GM19240 (cell line): ENCODE data around the gene C2orf68.
"Not testable (repeated sequence)": the region's sequence is repeated elsewhere in the genome, so short reads cannot be mapped to it uniquely, and the experiment has no call there.

Source experiments
- DNase-seq: peaks from one replicate; pipeline ENCODE4 v3.0.0; 2011; ENCODE audit warnings: low spot score; ENCODE audit not compliant: insufficient read length

Gene C2orf68

DNA sequence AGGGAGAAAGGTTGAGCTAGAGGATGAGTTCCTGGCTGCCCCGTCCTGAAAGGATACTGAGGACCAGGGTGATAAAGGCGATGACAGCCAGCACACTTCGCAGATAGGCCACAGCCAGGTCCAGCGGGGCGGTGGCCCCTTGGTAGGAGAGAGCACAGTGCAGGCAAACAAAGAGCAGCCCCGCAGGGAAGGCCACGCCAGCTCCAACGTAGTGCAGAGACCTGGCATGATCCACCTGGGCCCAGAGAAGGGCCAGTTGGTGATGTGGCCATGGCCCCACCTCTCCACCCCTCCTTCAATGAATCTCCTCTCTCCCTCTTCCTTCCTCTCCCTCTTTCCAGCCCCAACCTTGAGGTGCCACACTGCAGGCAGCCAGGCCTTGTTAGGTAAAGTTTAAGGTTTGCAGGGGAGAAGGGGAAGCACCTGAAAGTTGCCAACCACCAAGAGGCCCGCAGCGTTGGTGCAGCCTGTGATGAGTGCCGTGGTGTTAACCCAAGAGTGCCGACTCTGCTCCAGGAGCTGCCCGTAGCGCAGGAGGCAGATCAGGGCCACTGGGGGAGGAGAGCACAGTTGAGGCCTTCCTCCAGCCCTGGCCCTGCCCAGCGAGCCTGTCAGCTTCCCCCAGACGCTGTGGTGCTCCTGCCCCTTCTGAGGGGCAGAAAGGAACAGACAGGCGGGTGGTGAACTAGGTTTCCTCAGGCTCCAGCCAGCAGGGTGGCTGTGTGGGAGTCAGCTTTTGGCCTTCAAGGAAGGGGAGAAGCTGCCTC, 12.2 kb downstream of the C2orf68 start:
- DNase-seq, result no peak

DNA sequence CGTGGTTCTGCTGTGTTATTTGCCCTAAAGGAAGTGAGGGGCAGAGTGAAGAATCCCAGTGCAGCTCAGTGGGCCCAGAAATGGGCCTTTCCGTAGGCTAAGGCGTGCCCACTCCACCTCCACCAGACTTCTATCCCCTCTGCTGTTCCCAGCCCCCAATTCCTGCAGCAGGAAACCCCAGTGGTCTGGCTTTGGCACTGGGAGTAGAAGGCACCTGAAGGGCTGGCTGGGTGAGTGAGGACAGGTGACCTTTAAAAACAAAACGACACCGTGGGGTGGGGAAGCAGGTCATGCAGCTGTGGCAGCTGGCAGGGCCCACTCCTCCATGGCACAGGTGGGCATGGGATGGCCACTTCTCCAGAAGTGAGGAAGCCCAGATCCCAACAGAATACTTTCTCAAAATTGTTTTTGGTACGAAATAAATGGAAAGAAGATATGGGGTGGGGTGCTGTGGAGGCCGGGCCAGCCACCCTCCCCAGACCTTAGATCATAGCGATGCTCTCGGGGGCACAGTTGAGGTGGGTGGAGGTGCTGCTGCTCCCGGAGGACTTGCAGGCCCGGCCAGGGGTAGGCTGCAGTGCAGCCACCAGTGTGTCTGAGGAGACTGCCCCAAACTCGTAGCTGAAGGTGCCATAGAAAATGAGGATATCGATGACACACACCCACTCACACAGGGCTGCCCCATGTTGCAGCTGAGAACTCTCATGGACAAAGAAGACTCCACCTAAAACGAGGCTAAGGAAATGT, 13.1 kb downstream of the C2orf68 start:
- DNase-seq, result no peak

DNA sequence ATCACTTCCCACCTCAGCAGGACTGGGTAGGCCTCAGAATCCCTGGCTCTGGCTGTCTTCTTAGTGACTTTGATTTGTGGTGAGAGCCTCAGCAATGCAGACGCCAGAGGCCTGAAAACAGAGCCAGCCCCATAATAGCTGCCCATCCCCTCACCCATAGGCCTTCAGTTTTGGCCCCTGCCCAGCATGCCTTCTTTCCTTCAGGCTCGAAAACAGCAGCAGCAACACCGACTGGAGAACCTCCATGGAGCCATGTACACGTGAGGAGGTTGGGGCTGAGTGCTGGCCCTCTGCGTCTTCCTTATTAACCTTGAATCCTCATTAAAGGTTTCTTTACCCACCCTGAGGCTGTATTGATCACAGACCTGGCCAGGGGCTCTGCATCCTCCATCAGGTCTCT, 14.6 kb downstream of the C2orf68 start:
- DNase-seq, result no peak

DNA sequence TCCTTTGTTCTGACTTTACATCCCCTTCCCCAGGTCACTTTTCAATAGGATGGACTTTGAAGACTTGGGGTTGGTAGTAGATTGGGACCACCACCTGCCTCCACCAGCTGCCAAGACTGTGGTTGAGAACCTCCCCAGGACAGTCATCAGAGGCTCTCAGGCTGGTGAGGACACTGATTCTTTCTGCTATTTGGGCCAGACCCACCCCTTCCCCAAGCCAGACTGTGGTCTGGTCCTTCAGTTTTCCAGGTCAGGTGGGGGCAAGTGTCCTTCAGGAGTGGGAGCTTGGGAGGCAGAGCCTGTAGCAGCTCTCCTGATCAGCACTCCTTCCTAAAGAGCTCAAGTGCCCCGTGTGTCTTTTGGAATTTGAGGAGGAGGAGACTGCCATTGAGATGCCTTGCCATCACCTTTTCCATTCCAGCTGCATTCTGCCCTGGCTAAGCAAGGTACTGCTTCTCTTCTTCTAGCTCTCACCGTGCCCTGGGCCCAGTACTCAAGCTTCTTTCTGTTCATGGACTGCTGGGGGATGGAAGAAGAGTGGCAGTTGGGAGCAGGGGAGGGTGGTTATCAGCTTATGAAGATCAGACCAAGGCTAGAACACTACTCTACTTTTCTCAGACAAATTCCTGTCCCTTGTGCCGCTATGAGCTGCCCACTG, 15.3 kb downstream of the C2orf68 start:
- no peak for DNase-seq

DNA sequence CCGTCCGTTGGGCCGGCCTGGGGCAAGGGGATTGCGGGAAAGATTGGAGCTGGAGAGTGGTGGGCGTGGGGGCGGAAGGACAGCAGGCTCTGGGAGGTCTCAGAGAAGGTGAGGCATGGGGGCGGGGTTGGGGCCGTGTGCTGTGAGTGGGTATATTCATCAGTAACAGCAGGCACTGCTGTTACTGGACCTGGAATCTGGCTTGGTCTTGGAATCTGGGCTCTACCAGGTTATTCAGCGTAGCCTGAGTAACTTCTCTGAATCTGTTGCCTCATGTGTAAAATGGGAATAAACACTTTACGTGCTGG, 15.9 kb downstream of the C2orf68 start:
- DNase-seq, result no peak

DNA sequence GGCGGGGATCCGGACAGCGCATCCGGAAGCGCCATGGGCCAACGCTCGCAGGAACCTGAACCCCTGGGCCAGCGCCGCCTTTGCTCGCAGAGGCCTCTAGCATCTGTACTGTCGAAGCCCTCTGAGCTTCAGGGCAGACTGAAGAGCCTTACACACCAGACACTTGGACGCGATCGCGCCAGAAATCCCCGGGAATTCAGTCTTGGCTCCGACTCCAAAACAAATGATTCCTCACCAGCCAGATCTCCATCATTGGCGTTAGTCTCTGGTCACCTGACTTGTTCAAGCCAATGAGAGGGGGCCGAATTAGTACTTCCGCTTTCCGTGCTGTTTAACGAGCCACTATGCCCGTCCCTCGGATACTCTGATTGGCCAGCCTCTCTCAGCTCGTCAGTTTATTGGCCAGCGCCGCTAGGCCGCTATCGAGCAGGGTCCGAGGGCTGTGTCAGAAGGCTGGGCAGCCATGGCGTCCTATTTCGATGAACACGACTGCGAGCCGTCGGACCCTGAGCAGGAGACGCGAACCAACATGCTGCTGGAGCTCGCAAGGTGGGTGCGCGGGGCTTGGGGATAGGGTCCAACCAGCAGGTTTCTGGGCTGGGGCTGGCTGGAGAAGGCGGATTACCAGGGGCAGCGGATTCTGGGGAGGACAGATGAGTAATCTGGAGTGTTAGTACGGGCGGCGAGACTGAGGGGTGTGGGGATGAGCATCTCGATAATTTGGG, 16.4 kb downstream of the C2orf68 start, which contains the start of gene RNF181:
Gene RNF181, plus strand, starts transcription at position 445 of the 725 bp plus-strand sequence. Its CDS starts 19 bp downstream, at position 464.
- peak; percentile 97 for DNase-seq

DNA sequence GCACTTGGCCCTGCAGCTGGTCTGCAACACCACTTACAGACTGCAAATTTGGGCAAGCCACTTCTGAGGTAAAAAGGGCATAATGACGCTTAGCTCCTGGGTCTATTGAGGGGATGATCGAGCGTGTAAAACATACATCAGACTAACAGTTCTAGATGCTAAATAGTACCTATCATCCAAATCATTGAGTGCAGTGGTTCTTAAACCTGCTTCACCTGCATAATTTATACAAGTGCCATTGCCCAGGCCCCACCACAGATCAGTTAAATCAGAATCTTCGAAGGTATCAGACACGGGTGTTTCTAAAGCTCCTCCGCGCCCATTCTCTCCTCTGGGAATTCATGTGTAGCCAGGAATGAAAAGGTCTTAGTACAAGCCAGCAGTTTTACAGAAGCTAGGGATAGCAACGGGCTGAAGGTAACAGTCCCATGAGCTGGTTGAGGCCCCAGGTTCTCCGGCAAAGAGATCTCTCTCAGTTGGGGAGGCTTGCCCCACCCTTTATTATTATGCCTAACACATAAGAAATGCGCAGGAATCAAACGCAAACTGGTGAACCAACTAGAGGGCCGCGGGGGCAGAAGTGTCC, 17.1 kb downstream of the C2orf68 start:
- no peak for DNase-seq

DNA sequence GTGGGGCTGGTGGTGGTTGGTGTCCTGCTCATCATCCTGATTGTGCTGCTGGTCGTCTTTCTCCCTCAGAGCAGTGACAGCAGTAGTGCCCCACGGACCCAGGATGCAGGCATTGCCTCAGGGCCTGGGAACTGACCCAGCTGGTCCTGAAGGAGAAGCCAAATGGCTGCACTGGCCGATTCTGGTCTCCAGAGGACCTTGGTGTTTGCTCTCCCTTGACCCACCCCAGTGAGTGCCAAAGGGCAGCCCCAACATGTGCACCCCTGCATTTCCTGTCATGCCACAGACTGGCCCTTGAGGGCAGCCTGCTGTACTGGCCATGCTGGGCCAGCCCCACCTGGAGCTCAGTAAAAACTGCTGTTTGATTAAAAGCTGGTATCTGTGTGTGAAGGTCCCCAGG, 18.8 kb downstream of the C2orf68 start:
- DNase-seq, result no peak

DNA sequence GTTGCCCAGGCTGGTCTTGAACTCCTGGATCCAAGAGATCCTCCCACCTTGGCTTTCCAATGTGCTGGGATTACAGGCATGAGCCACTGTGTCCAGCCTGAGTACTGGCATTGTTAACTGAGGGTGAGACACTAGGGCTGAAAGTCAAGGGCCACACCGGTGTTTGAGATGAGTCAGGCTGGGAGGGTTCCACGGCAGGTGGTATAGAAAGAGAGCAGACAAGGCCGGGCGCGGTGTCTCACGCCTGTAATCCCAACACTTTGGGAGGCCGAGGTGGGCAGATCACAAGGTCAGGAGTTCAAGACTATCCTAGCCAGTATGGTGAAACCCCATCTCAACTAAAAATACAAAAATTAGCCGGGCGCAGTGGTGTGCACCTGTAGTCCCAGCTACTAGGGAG, 19.6 kb downstream of the C2orf68 start:
- not testable (repeated sequence) for DNase-seq

DNA sequence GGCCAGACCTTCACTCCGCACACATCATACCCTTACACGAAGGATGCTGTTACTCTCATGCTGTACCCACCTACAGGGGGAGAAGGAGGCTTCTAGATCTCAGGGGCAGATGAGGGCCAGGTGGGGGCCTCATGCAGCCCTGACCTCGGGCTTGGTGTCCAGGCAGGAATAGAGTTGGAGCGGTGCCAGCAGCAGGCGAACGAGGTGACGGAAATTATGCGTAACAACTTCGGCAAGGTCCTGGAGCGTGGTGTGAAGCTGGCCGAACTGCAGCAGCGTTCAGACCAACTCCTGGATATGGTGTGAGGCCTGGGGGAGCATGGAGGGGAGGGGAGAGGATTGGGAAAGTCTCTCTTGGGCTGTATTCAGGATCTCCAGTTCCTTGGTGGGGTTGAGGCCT, 20.3 kb downstream of the C2orf68 start:
- no peak for DNase-seq

DNA sequence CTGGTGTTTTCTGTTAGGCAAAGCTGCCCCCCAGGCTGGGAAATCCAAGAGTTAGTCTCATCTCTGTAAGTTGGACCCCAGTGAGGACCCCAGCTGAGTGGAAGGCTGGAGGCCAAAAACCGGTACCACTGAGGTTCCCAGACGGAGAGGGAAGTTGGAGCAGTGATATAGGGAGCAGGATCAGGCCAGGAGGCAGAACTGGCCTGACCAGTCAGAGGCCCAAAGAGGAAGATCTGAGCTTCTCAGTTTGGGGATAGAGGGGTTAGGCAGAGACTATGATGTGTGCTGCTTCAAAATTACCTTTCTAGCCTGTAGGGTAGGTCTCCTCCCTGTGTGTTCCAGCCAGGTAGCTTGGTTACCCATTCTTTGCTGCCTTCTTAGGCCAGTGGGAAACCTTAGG, 20.9 kb downstream of the C2orf68 start:
- DNase-seq, result no peak

DNA sequence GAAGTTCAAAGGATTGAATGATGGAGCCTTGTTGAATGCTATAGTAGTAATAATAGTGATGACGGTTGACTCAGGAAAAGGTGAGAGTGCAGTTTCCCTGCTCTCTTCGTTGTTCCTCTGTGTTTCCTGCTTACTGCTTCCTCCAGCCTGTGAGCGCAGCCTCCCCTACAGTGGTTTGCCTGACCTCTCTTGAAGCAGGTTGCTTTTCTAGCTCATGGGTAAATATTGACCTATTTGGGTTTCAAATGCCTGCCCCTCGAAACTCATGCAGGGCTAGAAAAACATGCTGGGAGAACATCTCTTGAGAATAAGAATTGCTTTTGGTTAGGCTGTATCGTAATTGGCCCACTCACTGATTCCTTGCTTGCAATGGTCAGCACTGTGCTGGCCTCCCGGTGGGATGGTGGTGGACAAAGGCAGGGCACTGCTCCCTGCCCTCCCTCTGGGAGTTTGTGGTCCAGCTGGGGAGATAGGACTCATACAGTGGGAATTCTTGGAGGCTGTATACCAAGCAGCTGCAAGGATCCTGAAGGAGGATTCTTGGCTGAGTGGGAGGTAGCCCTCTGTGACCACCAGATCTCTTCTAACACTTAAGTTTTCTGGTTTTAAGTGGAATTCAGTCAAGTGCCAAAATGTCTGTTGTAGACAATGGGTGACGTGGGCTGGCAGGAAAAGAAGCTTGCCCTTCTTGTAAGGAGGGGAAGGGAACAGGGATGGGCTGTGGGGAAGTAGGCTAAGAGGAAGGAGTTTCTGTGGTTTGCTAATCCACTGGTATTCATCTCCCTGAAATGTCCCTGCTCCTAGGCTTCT, 21.7 kb downstream of the C2orf68 start:
- DNase-seq, result no peak

DNA sequence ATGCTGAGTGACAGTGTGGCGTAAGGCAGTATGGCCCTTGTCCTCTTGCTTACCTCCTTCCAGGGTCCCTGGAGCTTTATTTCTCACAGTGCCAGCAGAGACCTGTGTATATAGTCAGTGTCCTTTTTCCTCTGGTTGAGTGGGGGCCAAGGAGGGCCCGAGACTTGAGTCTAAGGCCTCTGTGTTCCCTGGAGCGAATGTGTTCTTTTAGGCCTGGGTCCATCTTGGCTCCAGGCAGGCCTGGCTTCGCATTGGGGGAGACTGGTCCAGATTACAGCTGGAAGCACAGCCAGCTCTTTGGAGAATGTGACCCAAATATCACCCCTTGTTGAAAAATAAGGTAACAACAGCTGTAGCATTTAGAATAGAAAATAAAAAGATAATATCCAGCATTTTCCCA, 22.7 kb downstream of the C2orf68 start:
- no peak for DNase-seq

DNA sequence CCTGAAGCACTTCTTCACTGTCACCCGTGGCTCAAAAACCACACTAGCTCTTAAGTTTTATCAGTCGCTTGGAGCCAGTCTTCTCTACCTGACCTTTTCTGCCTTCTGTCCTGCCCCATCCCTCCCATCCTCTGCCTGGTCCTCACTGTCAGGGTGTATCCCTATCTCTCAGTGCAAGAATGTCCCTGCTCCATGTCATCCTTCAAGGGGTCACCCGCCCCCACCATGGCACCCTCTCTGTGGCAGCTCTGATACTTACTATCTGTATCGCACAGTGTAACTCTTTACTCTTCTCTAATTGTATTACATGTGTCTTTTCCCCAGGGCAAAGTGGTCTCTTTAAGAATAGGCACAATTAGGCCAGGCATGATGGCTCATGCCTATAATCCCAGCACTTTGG, 23.2 kb downstream of the C2orf68 start:
- DNase-seq, result no peak

DNA sequence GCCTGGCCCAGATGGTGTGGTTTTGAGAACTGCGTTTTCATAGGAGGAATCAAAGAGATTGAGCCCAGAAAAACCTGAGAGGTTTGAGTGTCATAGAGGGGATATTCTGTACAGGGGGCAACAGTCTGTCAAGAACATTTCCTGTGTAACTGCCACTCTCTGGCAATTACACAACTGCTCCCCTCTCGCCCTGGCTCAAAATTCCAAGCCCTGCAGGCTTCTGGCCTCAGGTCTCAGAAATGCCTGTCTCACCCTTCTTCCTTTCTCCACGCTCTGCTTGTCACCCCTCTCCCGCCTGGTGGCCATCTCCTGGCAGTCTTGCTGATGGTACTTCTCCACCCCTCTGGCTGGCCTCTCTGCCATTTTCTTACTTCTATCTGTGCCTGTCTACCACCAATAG, 23.6 kb downstream of the C2orf68 start:
- DNase-seq, result no peak

DNA sequence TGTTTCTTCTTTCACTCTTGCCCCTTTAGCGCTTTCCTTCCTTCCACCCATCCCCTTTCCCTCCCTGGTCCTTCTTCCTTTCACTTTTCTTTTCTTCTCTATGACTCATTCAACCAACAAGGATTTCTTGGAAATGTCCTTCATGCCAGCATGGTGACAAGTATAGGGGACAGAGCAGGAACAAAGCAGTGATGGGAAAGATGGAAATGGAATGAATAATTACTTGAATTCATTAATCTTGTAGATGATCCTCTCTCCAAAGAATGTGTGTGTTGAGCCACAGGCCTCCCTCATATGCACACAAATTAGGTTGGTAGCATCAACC, 26.1 kb downstream of the C2orf68 start:
- no peak for DNase-seq

DNA sequence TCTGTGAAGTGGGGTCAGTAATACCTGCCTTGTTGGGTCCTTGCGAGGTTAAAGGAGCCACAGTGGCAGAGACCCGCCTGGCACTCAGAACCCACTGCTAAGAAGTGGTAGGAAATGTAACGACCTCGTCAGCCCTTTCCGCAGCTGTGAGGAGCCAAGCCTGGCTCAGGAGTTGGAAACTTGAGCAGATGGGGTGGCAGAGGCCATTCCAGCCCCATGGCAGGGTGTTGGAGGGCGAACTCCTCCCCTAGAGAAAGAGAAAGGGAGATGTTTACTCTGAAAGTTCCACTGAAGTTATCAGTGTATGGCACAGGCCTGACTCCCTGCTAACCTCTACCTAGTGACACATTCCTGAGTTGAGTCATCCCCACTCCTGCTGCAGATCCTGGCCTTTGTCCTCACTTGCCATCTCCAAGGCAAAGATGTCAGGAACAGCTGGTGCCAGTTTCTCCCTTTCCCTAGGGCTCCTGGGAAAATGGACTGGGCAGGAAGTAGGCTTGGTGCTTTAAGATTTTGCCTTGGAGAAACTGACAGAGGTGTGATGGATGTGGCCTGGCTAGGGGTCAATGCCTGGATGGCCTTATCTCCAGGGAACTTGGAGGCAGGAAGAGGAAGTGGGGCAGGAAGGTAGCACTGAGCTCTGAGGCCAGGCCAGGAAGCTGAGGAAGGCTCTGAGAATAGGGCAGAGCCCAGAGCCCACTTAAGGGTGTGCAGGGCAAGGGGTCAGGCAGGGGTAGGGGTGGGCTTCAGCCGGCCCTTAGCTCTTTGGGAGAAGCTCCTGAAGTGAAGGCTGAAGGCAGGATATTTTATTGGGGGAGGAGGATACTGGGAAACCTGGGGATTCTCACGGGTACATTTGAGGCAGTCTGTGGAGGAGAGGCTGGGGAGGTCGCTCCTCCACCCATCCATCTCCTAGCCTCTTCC, 26.7 kb downstream of the C2orf68 start:
- no peak for DNase-seq

DNA sequence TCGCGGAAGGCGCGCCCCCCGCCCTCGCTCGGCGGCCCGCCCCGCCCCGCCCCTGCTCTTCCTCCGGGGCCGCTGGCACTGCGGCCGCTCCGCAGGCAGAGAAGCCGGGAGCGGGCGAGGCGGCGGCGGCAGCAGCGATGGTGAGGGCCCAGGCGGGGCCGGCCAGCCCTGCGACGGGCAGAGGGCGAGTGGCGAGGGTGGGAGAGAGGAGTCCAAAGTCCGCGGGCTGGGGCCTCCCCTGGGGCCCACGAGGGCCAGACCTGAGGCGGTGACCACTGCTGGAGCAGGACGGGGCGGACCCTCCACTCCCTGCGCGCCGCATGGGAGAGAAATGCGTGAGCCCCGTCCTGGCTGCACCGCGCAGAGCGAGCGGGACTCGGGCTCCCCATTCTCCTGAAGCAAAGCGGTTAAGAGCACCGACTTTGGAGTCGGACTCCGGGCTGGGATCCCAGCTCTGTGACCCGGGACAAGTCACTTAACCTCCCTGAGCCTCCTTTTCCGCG, 27.5 kb downstream of the C2orf68 start, which contains the start of gene VAMP5:
Gene VAMP5, plus strand, starts transcription at position 78 of the 503 bp plus-strand sequence. Its CDS starts 60 bp downstream, at position 138.
- DNase-seq, result no peak

DNA sequence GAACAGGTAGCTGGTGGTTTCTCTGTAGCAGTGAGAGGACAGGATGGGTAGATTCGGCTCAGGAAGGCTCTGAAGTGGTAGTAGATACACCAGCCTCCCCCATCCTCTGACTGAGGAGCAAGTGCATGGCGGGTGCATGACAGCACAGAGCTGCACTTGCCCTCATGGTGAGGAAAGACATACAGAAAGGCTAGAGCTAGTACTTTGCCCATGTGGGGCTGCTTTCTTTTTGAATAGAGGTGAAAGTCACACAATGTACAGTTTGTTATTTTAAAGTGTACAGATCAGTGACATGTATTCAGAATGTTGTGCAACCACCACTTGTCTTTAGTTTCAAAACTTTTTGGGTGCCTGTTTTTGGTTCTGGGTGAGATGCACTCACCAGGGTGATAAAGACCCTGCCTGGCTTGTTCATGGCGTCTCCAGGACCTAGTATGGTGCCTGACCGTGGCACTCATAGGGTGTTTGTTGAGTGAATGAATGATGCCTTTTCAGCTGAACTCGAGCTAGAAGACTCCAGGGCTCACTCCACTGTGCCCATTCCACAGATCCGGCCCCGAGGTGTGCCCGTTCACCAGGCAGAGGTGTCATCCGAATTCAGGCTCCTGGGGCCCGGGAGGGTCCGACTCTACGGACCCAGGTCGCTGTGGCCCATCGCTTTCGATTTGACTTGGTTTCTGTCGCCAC, 28.1 kb downstream of the C2orf68 start:
- DNase-seq, result peak; percentile 70
